Neural crest cell (in vitro differentiated cells): ENCODE data around the gene EHF. TPM values are rescaled to one million over a fixed set of nuclear protein-coding genes. Genes with fewer than 3 reads are reported as not detected.

Experiments used
- DNase-seq: peaks from one replicate; pipeline ENCODE4 v3.0.0; 2021; ENCODE audit warnings: low read depth, mixed read lengths, low spot score
- H3K27ac Mint-ChIP-seq: one replicate; pipeline ENCODE4 v1.8.0; 2021; ENCODE audit warnings: mild to moderate bottlenecking, mixed read lengths; ENCODE audit not compliant: unreplicated experiment
- H3K27me3 Mint-ChIP-seq: 2 replicates; pipeline ENCODE4 v1.8.0; 2021; ENCODE audit warnings: low read depth, mild to moderate bottlenecking, mixed read lengths
- H3K36me3 Mint-ChIP-seq: 2 replicates; pipeline ENCODE4 v1.8.0; 2021; ENCODE audit warnings: low read depth, mild to moderate bottlenecking, mixed read lengths
- H3K4me1 Mint-ChIP-seq: 2 replicates; pipeline ENCODE4 v1.8.0; 2021; ENCODE audit warnings: mixed read lengths
- H3K4me3 Mint-ChIP-seq: one replicate; pipeline ENCODE4 v1.8.0; 2021; ENCODE audit warnings: mild to moderate bottlenecking, mixed read lengths
- H3K9me3 Mint-ChIP-seq: 2 replicates; pipeline ENCODE4 v1.8.0; 2021; ENCODE audit warnings: mixed read lengths
- CTCF ChIP-seq: fragments of 200-600 bp; sonication (generic); conservative IDR thresholded peaks from 2 replicates; pipeline ENCODE4 v1.5.0; 2021; ENCODE audit warnings: antibody characterized with exemption, mild to moderate bottlenecking
- total RNA-seq: library from RNA; stranded (reverse); gene quantifications from 2 replicates; pipeline ENCODE4 v1.2.1, GENCODE V29; 2021

EHF gene
- total RNA-seq, 1 donor from 2014 or later = not detected

- peaks cover 5% of the 10 kb centered on the region for H3K9me3 Mint-ChIP-seq
- H3K27me3 Mint-ChIP-seq = no peaks in the 10 kb centered on the region
- no peak overlapping the region for H3K4me3 Mint-ChIP-seq
- TF ChIP-seq CTCF = no peak
- no peak for DNase-seq
- H3K4me1 Mint-ChIP-seq = peaks cover 14% of the 10 kb centered on the region
- no peak overlapping the region for H3K27ac Mint-ChIP-seq
- peaks cover 4% of the 10 kb centered on the region for H3K36me3 Mint-ChIP-seq
Observed at GRCh38 chr11:34669458-34669857, 48.6 kb downstream of the EHF start.

- Mint-ChIP-seq H3K27me3 (no peaks in the 10 kb centered on the region), H3K9me3 (peaks cover 5% of the 10 kb centered on the region), H3K4me1 (peaks cover 14% of the 10 kb centered on the region), H3K27ac (no peak overlapping the region), H3K36me3 (peaks cover 4% of the 10 kb centered on the region), H3K4me3 (no peak overlapping the region)
- no peak for TF ChIP-seq CTCF
- no peak for DNase-seq
Observed at GRCh38 chr11:34671117-34671516, 50.2 kb downstream of the EHF start.

GRCh38 chr11:34671946-34672345, 51.1 kb downstream of the EHF start:
- Mint-ChIP-seq H3K27ac (no peak overlapping the region), H3K36me3 (peaks cover 4% of the 10 kb centered on the region), H3K4me1 (peaks cover 14% of the 10 kb centered on the region), H3K4me3 (no peak overlapping the region), H3K9me3 (peaks cover 5% of the 10 kb centered on the region), H3K27me3 (no peaks in the 10 kb centered on the region)
- no peak for TF ChIP-seq CTCF
- DNase-seq = no peak

GRCh38 chr11:34674038-34674437, 53.1 kb downstream of the EHF start:
- peaks cover 5% of the 10 kb centered on the region for H3K9me3 Mint-ChIP-seq
- H3K4me3 Mint-ChIP-seq = no peak overlapping the region
- peaks cover 14% of the 10 kb centered on the region for H3K4me1 Mint-ChIP-seq
- no peak for DNase-seq
- H3K36me3 Mint-ChIP-seq = peaks cover 4% of the 10 kb centered on the region
- no peak for TF ChIP-seq CTCF
- no peak overlapping the region for H3K27ac Mint-ChIP-seq
- no peaks in the 10 kb centered on the region for H3K27me3 Mint-ChIP-seq

- peak overlapping the region; percentile 25 for H3K27ac Mint-ChIP-seq
- no peak for TF ChIP-seq CTCF
- no peak for DNase-seq
- H3K4me1 Mint-ChIP-seq = peaks cover 13% of the 10 kb centered on the region
- no peaks in the 10 kb centered on the region for H3K27me3 Mint-ChIP-seq
- H3K4me3 Mint-ChIP-seq = no peak overlapping the region
- H3K36me3 Mint-ChIP-seq = peaks cover 4% of the 10 kb centered on the region
- peaks cover 5% of the 10 kb centered on the region for H3K9me3 Mint-ChIP-seq
Observed at GRCh38 chr11:34676227-34676626, 55.3 kb downstream of the EHF start.

- no peak overlapping the region for H3K27ac Mint-ChIP-seq
- H3K27me3 Mint-ChIP-seq = no peaks in the 10 kb centered on the region
- H3K36me3 Mint-ChIP-seq = no peaks in the 10 kb centered on the region
- no peak for TF ChIP-seq CTCF
- DNase-seq = no peak
- H3K4me1 Mint-ChIP-seq = no peaks in the 10 kb centered on the region
- no peak overlapping the region for H3K4me3 Mint-ChIP-seq
- H3K9me3 Mint-ChIP-seq = no peaks in the 10 kb centered on the region
Observed at GRCh38 chr11:34679681-34680080, 58.8 kb downstream of the EHF start.
